DND-41 (cell line): ENCODE measurements around the gene TRPV5.

Experiments used
- ATAC-seq: fragments of 200-7000 bp; cut with Tn5 transposase; 3 replicates; pipeline ENCODE4 v1.9.1; 2021; ENCODE audit warnings: low read depth; ENCODE audit not compliant: insufficient read depth
- DNase-seq: peaks from one replicate; pipeline ENCODE4 v3.0.0-alpha.2; 2020
- H2AFZ ChIP-seq: 2 replicates; pipeline ENCODE4 v1.6.0; 2012; ENCODE audit warnings: low read depth, low read length
- H3K27ac ChIP-seq: 2 replicates; pipeline ENCODE4 v1.5.1; 2012; ENCODE audit warnings: low read length, inconsistent platforms
- H3K27me3 ChIP-seq: fragments of 200-600 bp; sonication (generic); 2 replicates; pipeline ENCODE4 v1.6.0; 2012; ENCODE audit warnings: low read length, mild to moderate bottlenecking, inconsistent platforms; ENCODE audit not compliant: insufficient read depth, poor library complexity
- H3K36me3 ChIP-seq: 2 replicates; pipeline ENCODE4 v1.5.1; 2012; ENCODE audit warnings: low read length, inconsistent platforms; ENCODE audit not compliant: insufficient read depth
- H3K4me1 ChIP-seq: 2 replicates; pipeline ENCODE4 v1.5.1; 2012; ENCODE audit warnings: mild to moderate bottlenecking, low read length; ENCODE audit not compliant: insufficient read depth
- H3K4me2 ChIP-seq: 2 replicates; pipeline ENCODE4 v1.6.0; 2012; ENCODE audit warnings: mild to moderate bottlenecking, moderate library complexity, low read length, inconsistent platforms; ENCODE audit not compliant: insufficient read depth
- H3K4me3 ChIP-seq, 2 experiments: fragments of 200-600 bp in 1 of 2; shearing (Covaris generic) in 1 of 2; 2 replicates each; pipeline ENCODE4 v1.5.1; 2012 to 2016; ENCODE audit warnings: inconsistent platforms in 2 of 2, low read length in 2 of 2, mild to moderate bottlenecking in 2 of 2, low read depth in 1 of 2, moderate library complexity in 1 of 2
- H3K79me2 ChIP-seq: 2 replicates; pipeline ENCODE4 v1.6.0; 2012; ENCODE audit warnings: low read length, inconsistent platforms; ENCODE audit not compliant: insufficient read depth
- H3K9ac ChIP-seq: 2 replicates; pipeline ENCODE4 v1.6.0; 2012; ENCODE audit warnings: low read depth, mild to moderate bottlenecking, inconsistent platforms, low read length, moderate library complexity
- H3K9me3 ChIP-seq: 2 replicates; pipeline ENCODE4 v1.5.1; 2012; ENCODE audit warnings: low read length, moderate library complexity, mild to moderate bottlenecking, inconsistent platforms; ENCODE audit not compliant: insufficient read depth, severe bottlenecking
- H4K20me1 ChIP-seq: 2 replicates; pipeline ENCODE4 v1.6.0; 2012; ENCODE audit warnings: low read length; ENCODE audit not compliant: insufficient read depth
- CTCF ChIP-seq: IDR thresholded peaks from 2 replicates; pipeline ENCODE4 v1.5.1; 2012; ENCODE audit warnings: borderline replicate concordance, low read length, moderate library complexity, mild to moderate bottlenecking; ENCODE audit not compliant: poor library complexity, severe bottlenecking; ENCODE audit errors: extremely low read depth
- EZH2 ChIP-seq: IDR thresholded peaks from 3 replicates; pipeline ENCODE4 v1.6.1; 2012; ENCODE audit warnings: borderline replicate concordance, low read depth, mild to moderate bottlenecking, moderate library complexity, low read length, inconsistent platforms; ENCODE audit not compliant: severe bottlenecking

TRPV5 gene

GRCh38 chr7:142905759-142906158, 27.8 kb downstream of the TRPV5 start:
- no peaks in the 10 kb centered on the region for H3K36me3 ChIP-seq
- H3K9me3 ChIP-seq = peaks cover 24% of the 10 kb centered on the region
- H3K79me2 ChIP-seq = no peaks in the 10 kb centered on the region
- no peaks in the 10 kb centered on the region for H3K4me1 ChIP-seq
- DNase-seq = no peak
- no peak overlapping the region for H3K4me3 ChIP-seq
- no peak overlapping the region for H2AFZ ChIP-seq
- no peak for ATAC-seq
- H3K27me3 ChIP-seq = no peaks in the 10 kb centered on the region
- H3K4me2 ChIP-seq = no peak overlapping the region
- H3K9ac ChIP-seq = no peak overlapping the region
- no peak for TF ChIP-seq CTCF
- no peak for TF ChIP-seq EZH2
- H4K20me1 ChIP-seq = no peaks in the 10 kb centered on the region
- H3K27ac ChIP-seq = no peak overlapping the region

GRCh38 chr7:142904128-142904527, 29.4 kb downstream of the TRPV5 start:
- H3K9me3 ChIP-seq = peaks cover 24% of the 10 kb centered on the region
- H4K20me1 ChIP-seq = no peaks in the 10 kb centered on the region
- H3K4me1 ChIP-seq = no peaks in the 10 kb centered on the region
- no peak overlapping the region for H3K4me3 ChIP-seq
- no peak overlapping the region for H2AFZ ChIP-seq
- no peak overlapping the region for H3K4me2 ChIP-seq
- no peak overlapping the region for H3K27ac ChIP-seq
- ATAC-seq (no peak), DNase-seq (no peak)
- no peak overlapping the region for H3K9ac ChIP-seq
- no peaks in the 10 kb centered on the region for H3K27me3 ChIP-seq
- TF ChIP-seq EZH2 = no peak
- no peak for TF ChIP-seq CTCF
- no peaks in the 10 kb centered on the region for H3K36me3 ChIP-seq
- H3K79me2 ChIP-seq = no peaks in the 10 kb centered on the region

GRCh38 chr7:142901426-142902259, 31.9 kb downstream of the TRPV5 start:
- no peaks in the 10 kb centered on the region for H3K27me3 ChIP-seq
- no peak overlapping the region for H2AFZ ChIP-seq
- ATAC-seq (no peak), DNase-seq (no peak)
- H3K4me2 ChIP-seq = no peak overlapping the region
- H3K4me3 ChIP-seq = no peak overlapping the region
- no peaks in the 10 kb centered on the region for H3K79me2 ChIP-seq
- H3K36me3 ChIP-seq = no peaks in the 10 kb centered on the region
- no peak overlapping the region for H3K27ac ChIP-seq
- no peaks in the 10 kb centered on the region for H3K4me1 ChIP-seq
- H4K20me1 ChIP-seq = no peaks in the 10 kb centered on the region
- H3K9ac ChIP-seq = no peak overlapping the region
- peaks cover 24% of the 10 kb centered on the region for H3K9me3 ChIP-seq
- no peak for TF ChIP-seq CTCF
- no peak for TF ChIP-seq EZH2

DNA sequence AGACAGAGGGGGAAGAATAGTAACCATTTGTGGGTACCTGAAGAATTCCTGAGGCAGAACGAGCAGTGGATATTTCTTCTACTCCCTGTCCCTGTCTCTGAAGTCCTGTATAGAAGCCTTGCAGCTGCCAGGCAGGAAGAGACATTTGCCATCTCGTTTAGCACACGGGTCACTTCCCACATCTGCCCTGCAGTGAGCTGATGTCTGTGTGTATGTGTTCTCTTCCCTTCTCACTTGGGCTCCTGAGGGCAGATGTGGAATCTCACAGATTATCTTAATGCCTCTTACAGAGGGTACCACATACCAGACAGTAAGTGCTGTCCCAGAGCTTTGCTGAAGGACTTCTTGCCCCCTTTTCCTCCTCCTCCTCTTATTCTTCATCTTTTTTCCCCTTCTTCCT, 33.9 kb downstream of the TRPV5 start:
- no peaks in the 10 kb centered on the region for H3K27me3 ChIP-seq
- H3K4me2 ChIP-seq = no peak overlapping the region
- H3K4me1 ChIP-seq = no peaks in the 10 kb centered on the region
- H4K20me1 ChIP-seq = no peaks in the 10 kb centered on the region
- H2AFZ ChIP-seq = no peak overlapping the region
- no peak overlapping the region for H3K4me3 ChIP-seq
- ATAC-seq (no peak), DNase-seq (no peak)
- H3K79me2 ChIP-seq = no peaks in the 10 kb centered on the region
- no peak overlapping the region for H3K27ac ChIP-seq
- TF ChIP-seq EZH2 (no peak), CTCF (no peak)
- peaks cover 8% of the 10 kb centered on the region for H3K9me3 ChIP-seq
- H3K36me3 ChIP-seq = no peaks in the 10 kb centered on the region
- H3K9ac ChIP-seq = no peak overlapping the region
